Astrocyte (in vitro differentiated cells and primary cell): ENCODE data around the gene CTBS. TPM values are rescaled to one million over a fixed set of nuclear protein-coding genes. Genes with fewer than 3 reads are reported as not detected.
A peak's percentile ranks its signal among the peaks of the same experiment; 100 is the strongest.

Experiments used
- DNase-seq: peaks from one replicate; pipeline ENCODE4 v3.0.0-alpha.2; 2010; ENCODE audit warnings: low read depth
- FAIRE-seq: peaks from 2 replicates; lab custom pipeline; 2011; peaks lifted over from hg19 to GRCh38; lab: Jason Lieb, UNC
- H2AFZ ChIP-seq: 2 replicates; pipeline ENCODE4 v1.6.0; 2012; ENCODE audit warnings: low read depth, low read length, inconsistent platforms
- H3K27ac ChIP-seq: 2 replicates; pipeline ENCODE4 v1.5.1; 2011; ENCODE audit warnings: low read depth, low read length, inconsistent platforms
- H3K27me3 ChIP-seq: 2 replicates; pipeline ENCODE4 v1.6.0; 2011; ENCODE audit warnings: low read length, inconsistent platforms; ENCODE audit not compliant: insufficient read depth
- H3K36me3 ChIP-seq: 2 replicates; pipeline ENCODE4 v1.5.1; 2011; ENCODE audit warnings: low read length, inconsistent platforms; ENCODE audit not compliant: insufficient read depth
- H3K4me1 ChIP-seq: 2 replicates; pipeline ENCODE4 v1.5.1; 2011; ENCODE audit warnings: low read length, inconsistent platforms; ENCODE audit not compliant: insufficient read depth
- H3K4me2 ChIP-seq: 2 replicates; pipeline ENCODE4 v1.6.0; 2012; ENCODE audit warnings: low read length, inconsistent platforms
- H3K4me3 ChIP-seq: 2 replicates; pipeline ENCODE4 v1.5.1; 2011; ENCODE audit warnings: low read depth, mild to moderate bottlenecking, low read length, inconsistent platforms; ENCODE audit not compliant: insufficient read depth
- H3K79me2 ChIP-seq: 2 replicates; pipeline ENCODE4 v1.6.0; 2012; ENCODE audit warnings: mild to moderate bottlenecking, low read length, inconsistent platforms; ENCODE audit not compliant: insufficient read depth
- H3K9ac ChIP-seq: 2 replicates; pipeline ENCODE4 v1.6.0; 2012; ENCODE audit warnings: mild to moderate bottlenecking, low read length, inconsistent platforms
- H3K9me3 ChIP-seq: 2 replicates; pipeline ENCODE4 v1.5.1; 2012; ENCODE audit warnings: low read depth, mild to moderate bottlenecking, low read length, inconsistent platforms; ENCODE audit not compliant: insufficient read depth
- H4K20me1 ChIP-seq: 2 replicates; pipeline ENCODE4 v1.6.0; 2012; ENCODE audit warnings: low read length, inconsistent platforms; ENCODE audit not compliant: insufficient read depth
- H3K27ac Mint-ChIP-seq: one replicate; pipeline ENCODE4 v1.8.0; 2021; ENCODE audit warnings: mild to moderate bottlenecking, mixed read lengths; ENCODE audit not compliant: unreplicated experiment
- H3K27me3 Mint-ChIP-seq: one replicate; pipeline ENCODE4 v1.8.0; 2021; ENCODE audit warnings: low read depth, mixed read lengths; ENCODE audit not compliant: unreplicated experiment
- H3K36me3 Mint-ChIP-seq: one replicate; pipeline ENCODE4 v1.8.0; 2021; ENCODE audit warnings: low read depth, mixed read lengths; ENCODE audit not compliant: unreplicated experiment
- H3K4me1 Mint-ChIP-seq: one replicate; pipeline ENCODE4 v1.8.0; 2021; ENCODE audit warnings: low read depth, mixed read lengths; ENCODE audit not compliant: unreplicated experiment
- H3K4me3 Mint-ChIP-seq: one replicate; pipeline ENCODE4 v1.8.0; 2021; ENCODE audit warnings: mild to moderate bottlenecking, moderate library complexity, mixed read lengths; ENCODE audit not compliant: unreplicated experiment
- H3K9me3 Mint-ChIP-seq: one replicate; pipeline ENCODE4 v1.8.0; 2021; ENCODE audit warnings: mild to moderate bottlenecking, mixed read lengths; ENCODE audit not compliant: unreplicated experiment
- CTCF ChIP-seq: IDR thresholded peaks from 2 replicates; pipeline ENCODE4 v1.5.1; 2011; ENCODE audit warnings: low read depth, mild to moderate bottlenecking, inconsistent platforms, low read length, moderate library complexity; ENCODE audit not compliant: insufficient read depth
- EZH2 ChIP-seq: IDR thresholded peaks from 2 replicates; pipeline ENCODE4 v1.6.1; 2012; ENCODE audit warnings: mild to moderate bottlenecking, low read length, inconsistent platforms; ENCODE audit not compliant: insufficient read depth
- total RNA-seq: library from RNA; stranded (reverse); gene quantifications from 2 replicates; pipeline ENCODE4 v1.2.1, GENCODE V29; 2021

Gene CTBS
- total RNA-seq, 1 donor from 2014 or later: 16.9 TPM

- H3K27ac ChIP-seq: no peak overlapping the region
- no peaks in the 10 kb centered on the region for H3K36me3 Mint-ChIP-seq
- no peaks in the 10 kb centered on the region for H3K27me3 Mint-ChIP-seq
- no peak overlapping the region for H3K4me3 ChIP-seq
- DNase-seq: no peak
- H3K9me3 Mint-ChIP-seq: peaks cover 2% of the 10 kb centered on the region
- H3K4me2 ChIP-seq: no peak overlapping the region
- no peak for FAIRE-seq
- H3K4me1 ChIP-seq: no peaks in the 10 kb centered on the region
- H3K4me3 Mint-ChIP-seq: no peak overlapping the region
- H3K27me3 ChIP-seq: no peaks in the 10 kb centered on the region
- H3K9ac ChIP-seq: no peak overlapping the region
- no peaks in the 10 kb centered on the region for H4K20me1 ChIP-seq
- H2AFZ ChIP-seq: no peak overlapping the region
- H3K9me3 ChIP-seq: no peaks in the 10 kb centered on the region
- no peaks in the 10 kb centered on the region for H3K79me2 ChIP-seq
- no peak for TF ChIP-seq EZH2
- peaks cover 5% of the 10 kb centered on the region for H3K4me1 Mint-ChIP-seq
- no peaks in the 10 kb centered on the region for H3K36me3 ChIP-seq
- no peak overlapping the region for H3K27ac Mint-ChIP-seq
These were observed 11.6 kb upstream of the CTBS start for GRCh38 chr1:84585803-84586202.

GRCh38 chr1:84584126-84584525, 9.9 kb upstream of the CTBS start:
- no peak for DNase-seq
- TF ChIP-seq CTCF: no peak
- TF ChIP-seq EZH2: no peak
- no peaks in the 10 kb centered on the region for H3K79me2 ChIP-seq
- H3K9ac ChIP-seq: no peak overlapping the region
- H3K4me2 ChIP-seq: peak overlapping the region; percentile 48
- no peaks in the 10 kb centered on the region for H3K36me3 ChIP-seq
- H3K27ac ChIP-seq: no peak overlapping the region
- FAIRE-seq: no peak
- Mint-ChIP-seq H3K36me3 (no peaks in the 10 kb centered on the region), H3K4me1 (peaks cover 5% of the 10 kb centered on the region), H3K4me3 (no peak overlapping the region), H3K27me3 (no peaks in the 10 kb centered on the region), H3K9me3 (no peaks in the 10 kb centered on the region), H3K27ac (no peak overlapping the region)
- H2AFZ ChIP-seq: peak overlapping the region; percentile 64
- no peaks in the 10 kb centered on the region for H3K9me3 ChIP-seq
- H3K4me1 ChIP-seq: no peaks in the 10 kb centered on the region
- no peak overlapping the region for H3K4me3 ChIP-seq
- no peaks in the 10 kb centered on the region for H3K27me3 ChIP-seq
- H4K20me1 ChIP-seq: no peaks in the 10 kb centered on the region

DNA sequence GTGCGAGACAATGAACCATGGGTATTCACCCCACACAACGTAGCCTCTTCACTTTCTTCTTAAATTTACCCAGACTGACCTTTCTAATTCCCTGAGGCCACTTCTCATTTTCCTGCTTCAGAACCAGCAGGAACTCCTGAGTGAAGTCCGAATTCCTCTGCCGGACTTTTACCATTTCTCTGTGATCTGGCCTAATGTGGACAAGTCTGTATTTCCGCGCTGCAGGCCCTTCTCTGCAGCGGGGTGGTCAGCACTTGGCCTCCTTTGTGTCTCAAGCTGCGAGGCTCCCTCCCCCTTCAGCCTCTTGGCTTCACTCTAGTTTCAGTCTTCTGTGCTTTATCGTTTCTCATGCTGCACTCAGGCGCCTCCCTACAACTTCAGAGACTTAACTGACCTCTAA, 9.4 kb upstream of the CTBS start:
- DNase-seq (no peak), FAIRE-seq (no peak)
- Histone ChIP-seq H3K79me2 (no peaks in the 10 kb centered on the region), H3K9me3 (no peaks in the 10 kb centered on the region), H3K4me2 (peak overlapping the region; percentile 48), H4K20me1 (no peaks in the 10 kb centered on the region), H3K9ac (peak overlapping the region; percentile 10), H3K4me1 (no peaks in the 10 kb centered on the region), H3K36me3 (no peaks in the 10 kb centered on the region), H3K4me3 (no peak overlapping the region), H3K27ac (no peak overlapping the region), H3K27me3 (no peaks in the 10 kb centered on the region), H2AFZ (peak overlapping the region; percentile 64)
- Mint-ChIP-seq H3K4me3 (no peak overlapping the region), H3K27me3 (no peaks in the 10 kb centered on the region), H3K9me3 (peaks cover 2% of the 10 kb centered on the region), H3K36me3 (no peaks in the 10 kb centered on the region), H3K27ac (no peak overlapping the region), H3K4me1 (peaks cover 5% of the 10 kb centered on the region)
- no peak for TF ChIP-seq CTCF
- TF ChIP-seq EZH2: no peak
